Measurements from ENCODE around the gene TAF4.

The TAF4 gene

GRCh38 chr20:61940976-61941720, 124.5 kb downstream of the TAF4 start:
- DNase-seq: no peak

- peak in 1 of 2 experiments; percentile 59 for DNase-seq
Observed at GRCh38 chr20:61940491-61940890, 125.2 kb downstream of the TAF4 start.

DNA sequence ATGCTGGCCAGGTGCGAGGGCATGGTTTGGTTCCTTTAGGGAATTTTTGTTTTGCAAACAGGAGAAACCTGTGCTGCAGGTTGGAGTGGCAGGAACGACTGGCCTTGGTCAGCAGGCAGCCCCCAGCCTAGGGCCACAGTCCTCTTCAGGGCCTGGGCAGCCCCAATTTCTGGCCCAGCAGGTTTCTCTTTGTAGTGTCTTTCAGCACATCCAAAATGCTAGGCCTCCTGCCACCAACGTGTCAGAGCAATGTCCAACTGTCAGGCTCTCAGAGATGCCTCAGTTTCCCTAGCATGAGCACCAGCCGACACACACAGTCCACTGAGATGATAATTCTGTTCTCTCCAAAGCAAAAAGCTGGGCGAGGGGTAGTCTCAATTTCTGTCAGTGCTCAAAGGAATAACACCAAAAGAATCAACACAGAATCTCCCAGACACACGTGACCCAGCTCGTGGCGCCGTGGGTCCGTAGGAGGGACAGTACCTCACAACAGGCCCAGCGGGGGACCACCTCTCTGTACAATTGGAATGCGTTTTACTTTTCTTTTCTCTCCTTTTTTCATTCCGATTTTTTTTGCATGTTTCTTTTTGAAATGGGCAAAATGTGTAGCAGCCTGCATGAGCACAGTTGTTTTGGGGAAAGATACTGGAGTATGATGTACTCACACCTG, 125.9 kb downstream of the TAF4 start:
- DNase-seq: no peak

DNA sequence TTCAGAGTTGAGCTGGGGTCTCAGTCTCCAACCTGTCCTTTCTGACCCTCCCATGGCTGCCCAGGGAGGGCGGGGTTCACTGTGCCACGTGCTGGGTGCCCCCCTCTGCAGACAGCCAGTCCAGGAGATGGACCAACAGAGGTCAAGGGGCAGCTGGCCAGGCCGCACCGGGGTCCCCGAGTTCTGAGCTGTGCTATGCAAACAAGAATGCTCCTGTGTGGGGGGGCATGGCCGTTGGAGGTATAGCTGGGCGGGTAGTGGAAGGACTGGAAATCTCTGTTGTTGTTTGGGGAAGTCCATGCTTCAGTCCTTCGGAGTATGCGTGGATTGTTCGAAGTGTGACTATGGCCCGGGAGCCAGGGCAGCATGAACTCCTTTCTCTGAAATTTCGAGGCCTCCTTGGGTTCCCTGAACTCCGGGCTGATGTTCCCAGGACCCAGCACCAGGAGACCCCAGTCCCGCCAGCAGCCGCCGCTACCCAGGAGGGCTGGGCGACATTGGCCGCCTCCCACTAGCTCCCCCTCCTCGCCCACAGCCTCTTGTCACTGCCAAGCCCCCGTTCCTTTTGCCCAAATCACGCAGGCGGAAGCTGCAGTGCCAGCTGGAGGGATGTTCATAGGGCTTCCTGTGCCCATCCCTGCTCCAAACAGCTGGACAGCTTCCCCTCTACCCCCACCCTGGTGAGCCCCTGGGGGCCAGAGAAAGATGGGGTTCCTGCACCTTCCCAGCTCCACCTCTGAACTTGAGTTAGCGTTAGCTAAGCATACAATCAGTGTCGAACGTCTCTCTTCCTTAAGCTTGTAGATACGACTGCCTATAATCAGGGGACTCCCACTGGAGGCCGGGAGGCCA, 126.6 kb downstream of the TAF4 start:
- no peak for DNase-seq

GRCh38 chr20:61937963-61938838, 127.5 kb downstream of the TAF4 start:
- peak in 1 of 2 experiments; percentile 19 for DNase-seq

GRCh38 chr20:61937146-61937962, 128.3 kb downstream of the TAF4 start:
- DNase-seq: no peak

- no peak for DNase-seq
Observed at GRCh38 chr20:61936701-61937131, 129.0 kb downstream of the TAF4 start.

DNA sequence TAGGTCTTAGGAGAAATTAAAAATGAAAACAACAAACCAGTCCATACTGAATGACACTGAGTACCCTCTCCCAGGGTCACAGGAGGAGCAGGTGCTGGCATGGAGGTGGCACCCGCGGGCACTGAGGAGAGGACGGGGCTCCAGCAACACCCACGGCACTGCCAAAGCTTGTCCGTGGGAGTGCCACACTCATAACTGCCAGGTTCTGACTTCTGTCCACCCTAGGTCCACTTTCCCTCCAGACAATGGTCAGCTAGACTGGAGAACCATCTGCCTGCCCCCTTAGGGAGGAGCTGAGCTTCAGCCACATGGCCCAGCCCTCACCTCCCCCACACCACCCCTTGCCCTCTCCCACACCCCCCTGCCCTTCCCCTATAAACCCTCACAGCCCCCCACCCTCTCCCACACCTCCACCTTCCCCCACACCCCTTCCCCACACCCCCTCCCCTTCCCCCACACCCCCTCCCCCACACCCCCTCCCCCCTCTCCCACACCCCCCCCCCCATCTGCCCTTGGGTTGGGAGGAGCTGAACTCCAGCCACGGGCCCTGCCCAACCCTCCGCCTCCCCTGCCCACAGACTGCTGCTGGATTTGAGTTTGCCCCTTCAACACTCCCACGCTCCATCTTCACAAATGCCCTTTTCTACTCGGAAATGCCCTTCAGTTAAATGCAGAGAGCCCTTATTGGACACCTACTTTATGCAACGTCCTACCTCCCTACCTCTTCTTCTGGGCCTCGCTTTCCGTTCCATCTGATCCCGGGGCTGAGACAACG, 129.6 kb downstream of the TAF4 start:
- no peak for DNase-seq

- no peak for DNase-seq
Observed at GRCh38 chr20:61934716-61935530, 130.8 kb downstream of the TAF4 start.

DNA sequence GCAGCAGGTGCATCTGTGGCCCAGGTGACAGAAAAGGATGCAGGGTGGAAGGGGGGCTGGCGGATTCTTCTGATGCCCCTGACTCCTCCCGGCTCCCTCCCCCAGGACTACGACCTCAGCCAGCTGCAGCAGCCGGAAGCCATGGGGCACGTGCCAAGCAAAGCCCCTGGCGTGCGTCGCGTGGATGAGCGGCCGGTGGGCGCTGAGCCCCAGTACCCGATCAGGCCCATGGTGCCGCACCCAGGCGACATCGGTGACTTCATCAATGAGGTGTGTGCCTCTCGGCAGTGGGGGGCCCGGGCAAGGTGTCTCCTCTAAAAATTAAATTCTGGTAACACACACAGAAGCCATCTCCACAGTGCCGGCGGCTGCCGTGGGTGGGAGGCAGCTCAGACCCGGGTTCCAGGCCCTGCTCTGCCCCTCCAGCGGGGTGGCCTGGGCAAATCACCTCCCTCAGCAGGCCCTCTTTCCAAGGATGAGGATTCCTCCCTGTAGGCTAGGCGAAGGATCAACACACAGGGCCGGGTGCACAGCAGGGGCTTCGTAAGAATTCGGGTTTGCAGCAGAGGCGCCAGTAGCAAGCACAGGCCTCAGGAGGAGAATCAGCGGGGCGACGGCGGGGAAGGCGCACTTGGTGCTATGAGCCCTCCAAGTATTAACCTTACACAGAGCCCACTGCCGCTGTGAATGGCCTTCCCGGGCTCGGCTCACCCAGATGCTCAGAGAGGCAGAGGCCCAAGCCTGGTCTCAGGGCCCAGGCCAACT, 131.5 kb downstream of the TAF4 start:
- no peak for DNase-seq

- DNase-seq: no peak
Observed at GRCh38 chr20:61933481-61933950, 132.2 kb downstream of the TAF4 start.

GRCh38 chr20:61932711-61933480, 132.8 kb downstream of the TAF4 start:
- DNase-seq: no peak

- DNase-seq: no peak
Observed at GRCh38 chr20:61932199-61932592, 133.5 kb downstream of the TAF4 start.

DNA sequence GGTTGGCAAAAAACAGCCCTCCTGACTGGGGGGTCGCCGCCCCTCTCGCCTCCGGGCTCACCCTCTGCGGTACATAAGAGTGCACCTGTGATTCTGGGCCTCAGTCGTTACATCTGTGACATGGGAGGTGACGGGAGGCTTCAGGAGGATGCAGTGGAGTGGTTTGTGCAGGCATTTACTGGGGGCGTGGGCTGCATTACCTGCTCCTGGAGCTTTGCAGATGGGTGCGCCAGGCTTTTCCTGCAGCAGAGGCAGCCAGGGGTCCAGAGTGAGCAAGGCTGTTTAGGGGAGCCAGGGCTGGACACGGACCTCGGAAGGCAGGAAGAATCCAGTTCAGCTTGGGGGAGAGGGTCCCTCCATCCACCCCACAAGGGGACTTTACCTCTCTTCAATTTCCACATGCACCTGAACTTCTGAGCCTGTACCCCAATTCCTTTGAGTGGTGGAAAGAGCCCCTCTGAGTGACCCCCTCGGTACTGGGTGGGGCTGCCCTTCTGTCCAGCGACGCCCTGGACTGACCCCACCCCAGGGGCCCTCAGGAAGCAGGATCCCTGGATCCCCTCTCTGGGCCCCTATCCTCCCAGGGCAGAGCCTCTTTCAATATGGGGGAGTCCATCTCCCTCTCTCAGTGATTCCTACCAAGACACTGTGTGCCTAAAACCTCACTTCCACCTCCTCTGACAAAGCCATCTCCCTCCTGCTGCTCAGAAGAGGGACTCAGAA, 134.0 kb downstream of the TAF4 start:
- no peak for DNase-seq

- no peak for DNase-seq
Observed at GRCh38 chr20:61930776-61931475, 134.8 kb downstream of the TAF4 start.

GRCh38 chr20:61929971-61930666, 135.6 kb downstream of the TAF4 start:
- DNase-seq: no peak
